KMS-11 (cell line): Measurements from ENCODE around the gene H3-3A.

ENCODE experiments used
- H2AFZ ChIP-seq: fragments of 200-600 bp; sonication (generic); 2 replicates; pipeline ENCODE4 v1.6.1; 2016; ENCODE audit warnings: antibody characterized with exemption, mixed run types, low read depth
- H3K27ac ChIP-seq: fragments of 200-600 bp; sonication (generic); 2 replicates; pipeline ENCODE4 v1.6.1; 2016; ENCODE audit warnings: mild to moderate bottlenecking, mixed run types
- H3K27me3 ChIP-seq: fragments of 200-600 bp; sonication (generic); 2 replicates; pipeline ENCODE4 v1.6.1; 2017; ENCODE audit warnings: mild to moderate bottlenecking, low read depth, mixed run types, moderate library complexity; ENCODE audit not compliant: insufficient read depth
- H3K36me3 ChIP-seq: fragments of 200-600 bp; sonication (generic); 2 replicates; pipeline ENCODE4 v1.6.1; 2017; ENCODE audit warnings: mild to moderate bottlenecking, mixed run types; ENCODE audit not compliant: insufficient read depth
- H3K4me1 ChIP-seq: fragments of 200-600 bp; sonication (generic); 2 replicates; pipeline ENCODE4 v1.6.1; 2016; ENCODE audit warnings: mild to moderate bottlenecking, low read depth, mixed run types; ENCODE audit not compliant: poor library complexity, severe bottlenecking
- H3K4me2 ChIP-seq: fragments of 200-600 bp; sonication (generic); 2 replicates; pipeline ENCODE4 v1.7.0; 2016; ENCODE audit warnings: mild to moderate bottlenecking, mixed run types
- H3K4me3 ChIP-seq: fragments of 200-600 bp; sonication (generic); IDR thresholded peaks from 2 replicates; pipeline ENCODE4 v1.6.1; 2017; ENCODE audit warnings: low read depth, low read length, mixed read lengths; ENCODE audit not compliant: insufficient read depth
- H3K79me2 ChIP-seq: fragments of 200-600 bp; sonication (generic); 2 replicates; pipeline ENCODE4 v1.6.1; 2016; ENCODE audit warnings: low read depth, mixed run types; ENCODE audit not compliant: insufficient read depth
- H3K9ac ChIP-seq: fragments of 200-600 bp; sonication (generic); 2 replicates; pipeline ENCODE4 v1.6.1; 2016; ENCODE audit warnings: mild to moderate bottlenecking, mixed run types
- H4K20me1 ChIP-seq: fragments of 200-600 bp; sonication (generic); 2 replicates; pipeline ENCODE4 v1.6.1; 2016; ENCODE audit warnings: mild to moderate bottlenecking, mixed run types; ENCODE audit not compliant: insufficient read depth
- CTCF ChIP-seq: fragments of 200-600 bp; sonication (generic); conservative IDR thresholded peaks from 2 replicates; pipeline ENCODE4 v1.6.1; 2017; ENCODE audit warnings: low read depth, mild to moderate bottlenecking, antibody characterized with exemption, low read length, moderate library complexity, mixed read lengths

H3-3A gene

GRCh38 chr1:226044514-226045101, 17.9 kb upstream of the H3-3A start:
- Histone ChIP-seq H3K4me2 (no peak overlapping the region), H3K4me3 (no peak overlapping the region), H3K27ac (no peak overlapping the region), H3K36me3 (no peaks in the 10 kb centered on the region), H3K27me3 (no peaks in the 10 kb centered on the region), H2AFZ (no peak overlapping the region), H3K4me1 (no peaks in the 10 kb centered on the region), H4K20me1 (no peaks in the 10 kb centered on the region), H3K79me2 (no peaks in the 10 kb centered on the region), H3K9ac (no peak overlapping the region)
- TF ChIP-seq CTCF, result no peak

- no peak for TF ChIP-seq CTCF
- no peaks in the 10 kb centered on the region for H3K36me3 ChIP-seq
- H3K4me2 ChIP-seq, result no peak overlapping the region
- H3K79me2 ChIP-seq, result no peaks in the 10 kb centered on the region
- H3K4me3 ChIP-seq, result no peak overlapping the region
- no peaks in the 10 kb centered on the region for H4K20me1 ChIP-seq
- H3K9ac ChIP-seq, result no peak overlapping the region
- no peak overlapping the region for H2AFZ ChIP-seq
- no peak overlapping the region for H3K27ac ChIP-seq
- no peaks in the 10 kb centered on the region for H3K4me1 ChIP-seq
- H3K27me3 ChIP-seq, result no peaks in the 10 kb centered on the region
These were observed 16.3 kb upstream of the H3-3A start for GRCh38 chr1:226046240-226046639.

- H3K9ac ChIP-seq, result no peak overlapping the region
- no peak overlapping the region for H3K27ac ChIP-seq
- no peak overlapping the region for H3K4me3 ChIP-seq
- H3K79me2 ChIP-seq, result no peaks in the 10 kb centered on the region
- no peak for TF ChIP-seq CTCF
- no peaks in the 10 kb centered on the region for H3K36me3 ChIP-seq
- no peaks in the 10 kb centered on the region for H3K27me3 ChIP-seq
- H3K4me1 ChIP-seq, result no peaks in the 10 kb centered on the region
- H2AFZ ChIP-seq, result no peak overlapping the region
- H4K20me1 ChIP-seq, result no peaks in the 10 kb centered on the region
- H3K4me2 ChIP-seq, result no peak overlapping the region
These were observed 15.0 kb upstream of the H3-3A start for GRCh38 chr1:226047495-226047894.

- Histone ChIP-seq H3K4me3 (no peak overlapping the region), H4K20me1 (no peaks in the 10 kb centered on the region), H3K9ac (no peak overlapping the region), H3K79me2 (no peaks in the 10 kb centered on the region), H3K27ac (no peak overlapping the region), H2AFZ (no peak overlapping the region), H3K4me1 (no peaks in the 10 kb centered on the region), H3K4me2 (no peak overlapping the region), H3K36me3 (no peaks in the 10 kb centered on the region), H3K27me3 (no peaks in the 10 kb centered on the region)
- no peak for TF ChIP-seq CTCF
These were observed 13.6 kb upstream of the H3-3A start for GRCh38 chr1:226048886-226049285.
